Mucosa of stomach (tissue), 1 donor: ENCODE results near the gene MARK2.

ENCODE experiments used
- H3K27me3 ChIP-seq: one replicate; pipeline ENCODE4 v1.7.0; 2013; ENCODE audit warnings: mild to moderate bottlenecking, low read length; ENCODE audit not compliant: control insufficient read depth, insufficient read depth
- H3K36me3 ChIP-seq: one replicate; pipeline ENCODE4 v1.7.0; 2013; ENCODE audit warnings: low read length; ENCODE audit not compliant: control insufficient read depth, insufficient read depth
- H3K4me1 ChIP-seq: one replicate; pipeline ENCODE4 v1.7.0; 2013; ENCODE audit warnings: mild to moderate bottlenecking, low read length; ENCODE audit not compliant: control insufficient read depth, insufficient read depth
- H3K4me3 ChIP-seq: one replicate; pipeline ENCODE4 v1.7.0; 2013; ENCODE audit warnings: low read length
- H3K9ac ChIP-seq: one replicate; pipeline ENCODE4 v1.7.0; 2013; ENCODE audit warnings: mild to moderate bottlenecking, low read length, moderate library complexity
- H3K9me3 ChIP-seq: one replicate; pipeline ENCODE4 v1.7.0; 2013; ENCODE audit warnings: mild to moderate bottlenecking, low read length, moderate library complexity; ENCODE audit not compliant: control insufficient read depth
- donor health status: Pancreatic carcinoma.

MARK2 gene

DNA sequence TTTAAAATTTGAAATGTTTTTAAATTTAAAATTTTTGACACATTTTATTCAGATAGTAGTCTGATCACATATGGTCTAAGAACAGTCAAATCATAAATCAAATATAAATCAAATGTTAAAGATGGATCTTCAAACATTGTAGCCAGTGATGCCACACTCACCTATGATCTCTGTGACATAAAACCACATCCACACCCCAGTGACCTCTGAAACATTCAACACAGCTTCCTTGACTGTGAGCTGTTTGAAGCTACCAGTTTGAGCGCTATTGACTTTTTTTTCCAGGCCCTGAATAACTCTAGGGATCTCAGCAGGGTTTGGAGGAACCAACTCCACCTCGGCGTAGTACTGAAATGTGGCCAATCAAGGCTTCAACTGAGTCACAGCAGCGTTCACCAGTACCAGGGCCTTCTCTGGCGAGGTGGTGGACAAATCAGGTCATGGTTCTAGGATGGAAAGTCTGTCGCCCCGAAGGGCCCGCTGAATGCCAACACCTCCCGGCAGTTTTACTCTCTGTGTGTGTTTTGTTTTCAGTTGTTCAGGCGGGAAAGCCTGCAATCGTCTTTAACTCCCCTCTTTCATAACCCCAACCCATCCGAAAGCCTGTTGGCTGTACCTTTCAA is 4.3 kb upstream of the MARK2 start:
- no peak overlapping the region for H3K9ac ChIP-seq
- no peaks in the 10 kb centered on the region for H3K27me3 ChIP-seq
- peaks cover 13% of the 10 kb centered on the region for H3K4me1 ChIP-seq
- no peak overlapping the region for H3K4me3 ChIP-seq
- no peaks in the 10 kb centered on the region for H3K9me3 ChIP-seq
- no peaks in the 10 kb centered on the region for H3K36me3 ChIP-seq

DNA sequence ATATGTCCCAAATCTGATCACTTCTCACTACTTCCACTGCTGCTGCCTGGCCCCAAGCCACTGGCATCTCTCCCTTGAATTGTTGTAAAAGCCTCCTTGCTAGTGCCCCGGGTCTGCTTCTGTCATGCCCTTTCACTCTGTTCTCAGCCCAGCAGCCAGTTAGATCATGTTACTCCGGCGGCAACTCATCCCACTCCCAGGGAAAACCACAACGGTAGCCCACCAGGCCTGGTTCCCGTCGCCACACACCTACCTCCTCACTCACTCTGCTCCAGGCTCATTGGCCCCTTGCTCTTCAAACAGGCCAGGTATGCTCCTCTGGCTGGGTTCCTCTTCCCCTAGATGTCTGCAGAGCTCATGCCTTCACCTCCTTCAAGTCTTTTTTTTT is 3.8 kb upstream of the MARK2 start:
- Histone ChIP-seq H3K36me3 (no peaks in the 10 kb centered on the region), H3K4me1 (peaks cover 14% of the 10 kb centered on the region), H3K9ac (no peak overlapping the region), H3K27me3 (no peaks in the 10 kb centered on the region), H3K9me3 (no peaks in the 10 kb centered on the region), H3K4me3 (no peak overlapping the region)

- peaks cover 34% of the 10 kb centered on the region for H3K4me1 ChIP-seq
- H3K4me3 ChIP-seq, result no peak overlapping the region
- no peaks in the 10 kb centered on the region for H3K36me3 ChIP-seq
- no peaks in the 10 kb centered on the region for H3K9me3 ChIP-seq
- no peak overlapping the region for H3K9ac ChIP-seq
- no peaks in the 10 kb centered on the region for H3K27me3 ChIP-seq
These were observed 1.8 kb upstream of the MARK2 start for GRCh38 chr11:63837027-63837688.

DNA sequence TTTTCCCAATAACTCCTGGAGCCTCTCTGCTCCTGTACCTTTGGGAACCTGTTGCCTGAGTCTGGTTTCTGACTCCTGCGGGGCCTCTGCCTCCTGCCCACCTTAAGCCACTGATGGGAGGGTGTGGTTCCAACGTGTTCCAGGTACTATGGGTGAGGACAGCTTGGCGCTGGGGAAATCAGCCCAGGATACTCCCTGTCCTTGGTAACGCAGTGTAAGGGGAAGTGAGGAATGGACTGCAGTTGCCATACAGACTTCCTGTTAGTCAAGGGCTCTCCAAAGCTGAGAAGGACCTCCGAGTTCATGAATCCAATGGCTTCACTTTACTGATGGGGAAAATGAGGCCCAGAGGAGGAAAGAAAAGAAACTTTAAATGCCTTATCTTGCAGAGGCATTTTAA is 1.2 kb upstream of the MARK2 start:
- no peaks in the 10 kb centered on the region for H3K36me3 ChIP-seq
- no peaks in the 10 kb centered on the region for H3K9me3 ChIP-seq
- no peaks in the 10 kb centered on the region for H3K27me3 ChIP-seq
- no peak overlapping the region for H3K4me3 ChIP-seq
- H3K9ac ChIP-seq, result peak overlapping the region; percentile 71
- peaks cover 40% of the 10 kb centered on the region for H3K4me1 ChIP-seq

DNA sequence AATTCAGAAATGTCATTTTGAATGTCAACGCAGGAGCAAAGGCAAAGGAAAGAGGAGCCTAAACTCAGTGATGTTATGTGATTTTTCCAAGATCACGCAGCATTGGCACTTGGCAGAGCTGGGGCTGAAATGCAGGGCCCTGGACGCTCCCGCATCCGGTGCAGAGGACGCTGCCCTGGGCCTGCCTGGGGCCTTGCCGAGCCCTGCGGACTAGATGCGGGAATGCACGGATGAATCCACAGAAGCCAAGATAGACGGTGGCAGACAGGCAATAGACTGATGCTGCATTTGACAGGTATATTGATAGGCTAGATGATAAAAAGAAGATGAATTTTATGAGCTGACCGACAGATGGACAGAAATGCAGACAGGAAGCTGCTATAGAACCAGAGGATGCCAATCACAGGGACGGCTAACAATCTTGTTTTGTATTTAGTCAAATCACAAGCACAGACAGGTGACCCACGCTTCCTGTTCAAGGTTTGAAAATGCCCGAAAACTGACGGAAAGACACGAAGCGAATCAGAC is 696 bp upstream of the MARK2 start:
- Histone ChIP-seq H3K27me3 (no peaks in the 10 kb centered on the region), H3K4me3 (no peak overlapping the region), H3K36me3 (no peaks in the 10 kb centered on the region), H3K4me1 (peaks cover 45% of the 10 kb centered on the region), H3K9ac (peak overlapping the region; percentile 71), H3K9me3 (no peaks in the 10 kb centered on the region)

- peaks cover 55% of the 10 kb centered on the region for H3K4me1 ChIP-seq
- peak overlapping the region; percentile 93 for H3K9ac ChIP-seq
These were observed 822 bp downstream of the MARK2 start for GRCh38 chr11:63839508-63840355.

DNA sequence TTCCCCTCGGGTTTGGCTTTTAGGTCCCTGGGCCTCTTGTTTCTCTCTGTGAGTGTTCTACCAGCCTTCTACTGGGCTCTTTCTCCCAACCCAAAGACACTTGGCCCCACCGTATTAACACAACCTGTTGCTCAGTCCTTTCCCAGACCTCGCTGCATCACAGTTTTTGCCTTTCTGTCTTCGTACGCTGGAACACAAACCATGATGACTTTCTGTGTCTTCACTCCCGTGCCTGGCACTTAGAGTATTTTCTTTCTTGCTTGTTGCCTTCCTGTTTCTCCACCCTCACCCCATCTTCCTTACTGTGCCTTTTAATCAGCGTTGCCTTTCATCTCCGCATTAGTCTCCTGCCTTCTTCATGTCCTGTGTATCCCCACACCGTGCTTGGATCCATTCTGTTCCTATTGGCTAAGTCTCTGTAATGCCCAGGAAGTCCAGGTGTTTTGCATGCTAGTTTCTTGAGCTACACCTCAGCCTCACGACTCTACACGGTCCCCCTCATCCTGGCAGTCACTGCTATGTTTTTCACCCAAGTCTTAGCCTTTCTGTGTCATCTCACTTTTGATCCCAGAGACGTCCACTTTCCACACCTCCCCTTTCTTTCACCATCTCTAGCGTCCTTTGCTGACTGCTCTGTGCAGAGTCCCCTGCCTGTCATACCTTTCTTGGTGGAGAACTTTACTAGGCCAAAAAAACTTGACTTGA is 1.6 kb downstream of the MARK2 start:
- peak overlapping the region; percentile 76 for H3K4me3 ChIP-seq
- no peaks in the 10 kb centered on the region for H3K9me3 ChIP-seq
- H3K9ac ChIP-seq, result peak overlapping the region; percentile 93
- H3K4me1 ChIP-seq, result peaks cover 63% of the 10 kb centered on the region
- H3K36me3 ChIP-seq, result no peaks in the 10 kb centered on the region
- H3K27me3 ChIP-seq, result no peaks in the 10 kb centered on the region

More at GRCh38 chr11:63839508-63840355, 822 bp downstream of the MARK2 start:
- Histone ChIP-seq H3K27me3 (no peaks in the 10 kb centered on the region), H3K36me3 (no peaks in the 10 kb centered on the region), H3K4me3 (peak overlapping the region; percentile 76), H3K9me3 (no peaks in the 10 kb centered on the region)

DNA sequence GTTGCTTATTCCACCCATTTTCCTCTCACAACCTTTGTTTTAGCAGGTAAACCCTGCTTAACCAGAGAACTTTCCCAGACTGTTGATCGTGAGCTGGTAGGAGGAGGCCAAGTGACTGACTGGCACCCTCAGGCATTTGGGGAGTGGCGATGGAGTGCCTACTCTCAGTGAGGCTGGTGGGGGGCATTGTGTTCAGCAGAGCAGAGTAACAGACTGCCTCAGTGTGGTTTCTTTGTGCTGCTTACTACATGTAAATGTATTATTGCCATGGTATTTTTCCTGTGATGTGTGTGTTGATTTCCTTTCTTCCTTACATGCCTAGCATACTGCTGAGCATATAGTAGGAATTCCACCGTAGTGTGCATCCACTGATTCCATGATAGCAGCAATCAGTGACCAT is 2.6 kb downstream of the MARK2 start:
- no peaks in the 10 kb centered on the region for H3K36me3 ChIP-seq
- peaks cover 67% of the 10 kb centered on the region for H3K4me1 ChIP-seq
- peak overlapping the region; percentile 47 for H3K9ac ChIP-seq
- no peak overlapping the region for H3K4me3 ChIP-seq
- no peaks in the 10 kb centered on the region for H3K9me3 ChIP-seq
- H3K27me3 ChIP-seq, result no peaks in the 10 kb centered on the region

GRCh38 chr11:63843041-63843440 is 4.1 kb downstream of the MARK2 start:
- no peaks in the 10 kb centered on the region for H3K9me3 ChIP-seq
- no peak overlapping the region for H3K4me3 ChIP-seq
- H3K36me3 ChIP-seq, result no peaks in the 10 kb centered on the region
- peaks cover 71% of the 10 kb centered on the region for H3K4me1 ChIP-seq
- H3K27me3 ChIP-seq, result no peaks in the 10 kb centered on the region
- H3K9ac ChIP-seq, result peak overlapping the region; percentile 20

DNA sequence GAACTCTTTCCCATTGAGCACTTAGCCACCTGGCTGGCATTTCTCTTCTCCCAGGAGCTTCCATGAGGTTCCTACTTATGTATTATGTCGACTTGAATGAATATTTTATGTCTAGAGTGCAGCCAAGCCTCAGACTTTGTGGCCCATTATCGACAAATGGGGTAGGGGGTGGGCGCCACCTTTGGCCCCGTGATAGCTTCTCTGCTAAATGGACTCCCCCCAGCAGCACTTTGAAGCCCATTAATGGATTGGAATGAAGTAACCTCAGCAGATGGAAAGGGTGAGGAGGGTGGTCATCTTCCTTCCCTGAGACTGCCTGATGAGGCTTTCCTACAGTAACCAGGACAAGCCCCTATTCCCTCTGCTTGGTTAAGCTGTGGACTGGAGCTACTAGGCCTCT is 5.9 kb downstream of the MARK2 start:
- Histone ChIP-seq H3K27me3 (no peaks in the 10 kb centered on the region), H3K4me1 (peaks cover 69% of the 10 kb centered on the region), H3K4me3 (no peak overlapping the region), H3K9ac (no peak overlapping the region), H3K9me3 (no peaks in the 10 kb centered on the region), H3K36me3 (no peaks in the 10 kb centered on the region)

- H3K9me3 ChIP-seq, result no peaks in the 10 kb centered on the region
- H3K4me1 ChIP-seq, result peaks cover 67% of the 10 kb centered on the region
- H3K36me3 ChIP-seq, result no peaks in the 10 kb centered on the region
These were observed 6.4 kb downstream of the MARK2 start for GRCh38 chr11:63845303-63845702.

More at GRCh38 chr11:63845303-63845702, 6.4 kb downstream of the MARK2 start:
- Histone ChIP-seq H3K4me3 (no peak overlapping the region), H3K9ac (no peak overlapping the region), H3K27me3 (no peaks in the 10 kb centered on the region)
